DOHH2 (cell line): ENCODE measurements around the gene MACF1.
"Not testable (repeated sequence)": the region's sequence is repeated elsewhere in the genome, so short reads cannot be mapped to it uniquely, and the experiment has no call there.

Source experiments
- H3F3A ChIP-seq: fragments of 200-600 bp; sonication (generic), shearing (Covaris generic); 2 replicates; pipeline ENCODE4 v1.6.0; 2016; ENCODE audit warnings: antibody characterized with exemption, mild to moderate bottlenecking; ENCODE audit not compliant: control insufficient read depth, insufficient read depth
- H3K27ac ChIP-seq: fragments of 200-600 bp; sonication (generic); 2 replicates; pipeline ENCODE4 v1.5.1; 2014; ENCODE audit warnings: low read depth, mild to moderate bottlenecking, low read length, moderate library complexity
- H3K27me3 ChIP-seq: fragments of 200-600 bp; sonication (generic); 2 replicates; pipeline ENCODE4 v1.6.1; 2014; ENCODE audit warnings: mild to moderate bottlenecking, low read length, mixed read lengths; ENCODE audit not compliant: control insufficient read depth
- H3K36me3 ChIP-seq: fragments of 200-600 bp; sonication (generic); 2 replicates; pipeline ENCODE4 v1.6.1; 2014; ENCODE audit warnings: mild to moderate bottlenecking, low read length, moderate library complexity, mixed read lengths; ENCODE audit not compliant: control insufficient read depth
- H3K4me1 ChIP-seq: fragments of 200-600 bp; sonication (generic); 2 replicates; pipeline ENCODE4 v1.6.1; 2014; ENCODE audit warnings: mild to moderate bottlenecking, low read length, mixed read lengths; ENCODE audit not compliant: control insufficient read depth
- H3K4me2 ChIP-seq: fragments of 200-600 bp; sonication (generic); 2 replicates; pipeline ENCODE4 v1.6.0; 2014; ENCODE audit warnings: mild to moderate bottlenecking, low read length, moderate library complexity
- H3K4me3 ChIP-seq: fragments of 200-600 bp; sonication (generic); 2 replicates; pipeline ENCODE4 v1.5.1; 2014; ENCODE audit warnings: mild to moderate bottlenecking, low read length, mixed read lengths
- H3K79me2 ChIP-seq: fragments of 200-600 bp; sonication (generic); 2 replicates; pipeline ENCODE4 v1.6.1; 2014; ENCODE audit warnings: mild to moderate bottlenecking, low read length, mixed read lengths; ENCODE audit not compliant: control insufficient read depth
- H3K9me2 ChIP-seq: fragments of 200-600 bp; sonication (generic); replicated peaks from 2 replicates; pipeline ENCODE4 v1.6.1; 2014; ENCODE audit warnings: mild to moderate bottlenecking, low read length, mixed read lengths; ENCODE audit not compliant: control insufficient read depth
- H3K9me3 ChIP-seq: fragments of 200-600 bp; sonication (generic); 2 replicates; pipeline ENCODE4 v1.6.1; 2014; ENCODE audit warnings: antibody characterized with exemption, low read length, mixed read lengths; ENCODE audit not compliant: control insufficient read depth, insufficient read depth
- H4K20me1 ChIP-seq: fragments of 200-600 bp; sonication (generic); 2 replicates; pipeline ENCODE4 v1.6.0; 2014; ENCODE audit warnings: low read depth, mild to moderate bottlenecking, antibody characterized with exemption, low read length, moderate library complexity; ENCODE audit not compliant: control insufficient read depth, insufficient read depth
- EZH2phosphoT487 ChIP-seq: fragments of 200-600 bp; sonication (generic); IDR thresholded peaks from 2 replicates; pipeline ENCODE4 v1.6.1; 2017; ENCODE audit warnings: borderline replicate concordance, mild to moderate bottlenecking, antibody characterized with exemption, low read length, moderate library complexity, mixed read lengths
- TF ChIP-seq, protein P1 (sequence below): fragments of 200-600 bp; sonication (generic); IDR thresholded peaks from one replicate; pipeline ENCODE4 v1.5.1; 2014; ENCODE audit warnings: antibody characterized with exemption, mild to moderate bottlenecking, low read depth, low read length; ENCODE audit not compliant: poor library complexity, severe bottlenecking

The MACF1 gene

DNA sequence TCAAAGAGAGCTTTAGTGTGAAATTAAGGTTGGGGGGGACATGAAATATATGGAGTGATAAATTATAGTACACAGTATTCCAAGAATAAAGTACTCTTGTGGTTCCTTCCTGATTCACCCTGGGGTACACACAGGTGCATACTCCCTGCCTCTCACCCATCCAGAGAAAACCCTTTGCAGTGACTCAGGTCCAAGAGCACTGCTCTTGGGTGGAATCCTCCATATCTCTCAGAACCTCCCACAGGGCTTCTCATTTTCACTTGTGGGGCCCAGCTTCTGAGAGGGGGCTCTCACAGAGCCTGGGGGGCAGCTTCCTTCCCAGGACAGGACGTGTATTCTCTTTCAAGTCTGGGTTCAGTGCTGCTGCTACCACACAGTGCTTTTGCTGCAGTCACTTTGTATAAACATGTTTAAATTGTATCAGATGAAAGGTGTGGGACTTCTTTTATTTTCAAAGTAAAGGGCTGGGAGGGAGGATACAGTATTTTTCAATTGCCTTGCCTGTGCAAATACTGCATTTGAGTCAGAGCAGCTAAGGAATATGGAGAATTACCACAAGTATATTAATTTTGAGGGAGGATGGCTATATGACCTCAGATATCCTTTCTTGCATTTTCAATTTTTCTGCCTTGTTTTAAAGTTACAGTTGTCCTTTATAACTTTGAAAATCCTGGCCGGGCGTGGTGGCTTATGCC, 262.1 kb downstream of the MACF1 start:
- Histone ChIP-seq H3K36me3 (peaks cover 49% of the 10 kb centered on the region), H3K27ac (no peak overlapping the region), H3K27me3 (no peaks in the 10 kb centered on the region), H3K4me2 (no peak overlapping the region), H3F3A (no peaks in the 10 kb centered on the region), H3K9me2 (no peaks in the 10 kb centered on the region), H3K9me3 (no peaks in the 10 kb centered on the region), H3K4me1 (no peaks in the 10 kb centered on the region), H4K20me1 (no peaks in the 10 kb centered on the region), H3K79me2 (no peaks in the 10 kb centered on the region), H3K4me3 (no peak overlapping the region)
- no peak for TF ChIP-seq EZH2phosphoT487
- TF ChIP-seq, protein P1, sequence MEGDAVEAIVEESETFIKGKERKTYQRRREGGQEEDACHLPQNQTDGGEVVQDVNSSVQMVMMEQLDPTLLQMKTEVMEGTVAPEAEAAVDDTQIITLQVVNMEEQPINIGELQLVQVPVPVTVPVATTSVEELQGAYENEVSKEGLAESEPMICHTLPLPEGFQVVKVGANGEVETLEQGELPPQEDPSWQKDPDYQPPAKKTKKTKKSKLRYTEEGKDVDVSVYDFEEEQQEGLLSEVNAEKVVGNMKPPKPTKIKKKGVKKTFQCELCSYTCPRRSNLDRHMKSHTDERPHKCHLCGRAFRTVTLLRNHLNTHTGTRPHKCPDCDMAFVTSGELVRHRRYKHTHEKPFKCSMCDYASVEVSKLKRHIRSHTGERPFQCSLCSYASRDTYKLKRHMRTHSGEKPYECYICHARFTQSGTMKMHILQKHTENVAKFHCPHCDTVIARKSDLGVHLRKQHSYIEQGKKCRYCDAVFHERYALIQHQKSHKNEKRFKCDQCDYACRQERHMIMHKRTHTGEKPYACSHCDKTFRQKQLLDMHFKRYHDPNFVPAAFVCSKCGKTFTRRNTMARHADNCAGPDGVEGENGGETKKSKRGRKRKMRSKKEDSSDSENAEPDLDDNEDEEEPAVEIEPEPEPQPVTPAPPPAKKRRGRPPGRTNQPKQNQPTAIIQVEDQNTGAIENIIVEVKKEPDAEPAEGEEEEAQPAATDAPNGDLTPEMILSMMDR, result no peak

DNA sequence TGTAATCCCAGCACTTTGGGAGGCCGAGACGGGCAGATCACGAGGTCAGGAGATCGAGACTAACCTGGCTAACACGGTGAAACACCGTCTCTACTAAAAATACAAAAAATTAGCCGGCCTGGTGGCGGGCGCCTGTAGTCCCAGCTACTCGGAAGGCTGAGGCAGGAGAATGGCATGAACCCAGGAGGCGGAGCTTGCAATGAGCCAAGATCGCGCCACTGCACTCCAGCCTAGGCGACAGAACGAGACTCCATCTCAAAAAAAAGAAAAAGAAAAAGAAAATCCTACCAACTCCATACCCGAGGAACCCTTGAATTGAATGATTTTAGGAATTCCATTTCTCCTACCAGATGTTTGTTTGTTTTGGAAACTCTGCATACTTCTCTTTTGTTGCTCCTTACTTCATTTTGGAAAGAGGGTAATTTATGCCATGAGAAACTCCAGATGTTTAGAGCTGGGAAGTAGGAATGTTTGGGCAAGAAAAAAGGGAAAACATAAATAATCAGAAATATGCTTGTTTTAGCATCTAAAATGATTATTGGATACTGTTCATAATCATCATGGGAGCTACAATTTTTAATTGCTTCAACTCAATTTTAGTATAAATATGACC, 262.7 kb downstream of the MACF1 start:
- not testable (repeated sequence) for H3K9me2 ChIP-seq, H3F3A ChIP-seq, H3K4me3 ChIP-seq, H4K20me1 ChIP-seq, H3K27me3 ChIP-seq, H3K27ac ChIP-seq, H3K4me2 ChIP-seq, H3K4me1 ChIP-seq, H3K79me2 ChIP-seq, H3K9me3 ChIP-seq
- H3K36me3 ChIP-seq, result peaks cover 44% of the 10 kb centered on the region

DNA sequence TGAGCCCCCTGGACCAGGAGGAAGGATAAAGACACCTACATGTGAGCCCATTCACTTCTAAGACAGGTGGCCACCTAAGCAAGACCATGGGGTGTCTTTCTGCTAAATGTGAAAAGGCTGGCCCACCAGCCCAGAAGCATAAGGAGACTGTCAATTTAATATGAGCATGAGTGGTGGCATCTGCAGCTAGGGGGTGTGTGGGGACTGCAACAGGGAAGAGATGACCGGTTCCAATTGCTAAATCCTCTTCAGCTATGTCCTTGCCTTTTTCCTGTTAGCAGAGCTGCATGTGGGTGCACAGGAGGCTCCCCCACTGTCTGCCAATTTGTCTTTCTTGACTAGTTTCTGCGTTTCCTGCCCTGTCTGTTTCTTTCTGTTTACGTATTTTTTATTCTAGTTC, 264.7 kb downstream of the MACF1 start:
- Histone ChIP-seq H3K4me1 (no peaks in the 10 kb centered on the region), H3K27me3 (no peaks in the 10 kb centered on the region), H3K36me3 (peaks cover 30% of the 10 kb centered on the region), H3K9me2 (no peaks in the 10 kb centered on the region), H3F3A (no peaks in the 10 kb centered on the region), H3K79me2 (no peaks in the 10 kb centered on the region), H3K27ac (no peak overlapping the region), H3K4me2 (no peak overlapping the region), H4K20me1 (no peaks in the 10 kb centered on the region), H3K9me3 (no peaks in the 10 kb centered on the region), H3K4me3 (no peak overlapping the region)
- TF ChIP-seq EZH2phosphoT487, result no peak
- TF ChIP-seq, protein P1, result no peak

- Histone ChIP-seq H3K4me3 (no peak overlapping the region), H3K4me1 (no peaks in the 10 kb centered on the region), H3K4me2 (no peak overlapping the region), H3K36me3 (peaks cover 30% of the 10 kb centered on the region), H3K9me3 (no peaks in the 10 kb centered on the region), H3F3A (no peaks in the 10 kb centered on the region), H3K79me2 (no peaks in the 10 kb centered on the region), H3K9me2 (no peaks in the 10 kb centered on the region), H3K27ac (no peak overlapping the region), H4K20me1 (no peaks in the 10 kb centered on the region), H3K27me3 (no peaks in the 10 kb centered on the region)
- no peak for TF ChIP-seq EZH2phosphoT487
- TF ChIP-seq, protein P1, result no peak
Measured at GRCh38 chr1:39470040-39470439, 265.5 kb downstream of the MACF1 start.
